ENCODE measurements around the gene GRIK4. TPM values are rescaled to one million over a fixed set of nuclear protein-coding genes. Genes with fewer than 3 reads are reported as not detected.

Gene GRIK4
- total and polyA plus RNA-seq, 12 donors = 0.33 to 4.8 (median 3.0) TPM

GRCh38 chr11:120645639-120646038 is 134.1 kb downstream of the GRIK4 start:
- no peak for DNase-seq
- no peak for TF ChIP-seq CTCF (IDR thresholded peaks at IDR 0.05)
- TF ChIP-seq POLR2A (IDR thresholded peaks at IDR 0.05) = no peak
- no peaks in the 10 kb centered on the region for H3K27me3 ChIP-seq
- peaks cover 0 to 10% of the 10 kb centered on the region in 2 donors for H3K4me1 ChIP-seq (replicated peaks in 1 of 2)
- no peaks in the 10 kb centered on the region for H3K36me3 ChIP-seq (replicated peaks in 1 of 2)
- no peaks in the 10 kb centered on the region for H3K9me3 ChIP-seq (replicated peaks in 1 of 3)
- intact Hi-C loops (cut with DNase I) = no loop called here
- H3K4me3 ChIP-seq = no peak overlapping the region
- WGBS, 4 donors = 53 to 65% (median 60%) methylated on average over 11 to 12 of the region's 12 CpGs
- H3K27ac ChIP-seq = no peak overlapping the region

GRCh38 chr11:120646206-120646605 is 134.7 kb downstream of the GRIK4 start:
- no peak for DNase-seq
- Histone ChIP-seq H3K4me3 (no peak overlapping the region), H3K36me3 (replicated peaks in 1 of 2) (no peaks in the 10 kb centered on the region), H3K27ac (no peak overlapping the region), H3K27me3 (no peaks in the 10 kb centered on the region), H3K9me3 (replicated peaks in 1 of 3) (no peaks in the 10 kb centered on the region), H3K4me1 (replicated peaks in 1 of 2) (peaks cover 0 to 6% of the 10 kb centered on the region in 2 donors)
- intact Hi-C loops (cut with DNase I) = no loop called here
- 92 to 97% (median 93%) methylated on average over 3 of the region's 3 CpGs for WGBS, 4 donors
- TF ChIP-seq CTCF (IDR thresholded peaks at IDR 0.05) (no peak), POLR2A (IDR thresholded peaks at IDR 0.05) (no peak)

- WGBS, 4 donors = 77 to 96% (median 87%) methylated on average over 7 to 12 of the region's 12 CpGs
- TF ChIP-seq POLR2A (IDR thresholded peaks at IDR 0.05) = no peak
- no peak for TF ChIP-seq CTCF (IDR thresholded peaks at IDR 0.05)
- DNase-seq = no peak
Measured at GRCh38 chr11:120647681-120648080, 136.1 kb downstream of the GRIK4 start.

GRCh38 chr11:120648771-120649170 is 137.2 kb downstream of the GRIK4 start:
- Histone ChIP-seq H3K27ac (no peak overlapping the region), H3K4me3 (no peak overlapping the region), H3K36me3 (replicated peaks in 1 of 2) (no peaks in the 10 kb centered on the region), H3K4me1 (replicated peaks in 1 of 2) (no peaks in the 10 kb centered on the region), H3K9me3 (replicated peaks in 1 of 3) (no peaks in the 10 kb centered on the region), H3K27me3 (no peaks in the 10 kb centered on the region)
- intact Hi-C loops (cut with DNase I) = no loop called here
- no peak for TF ChIP-seq POLR2A (IDR thresholded peaks at IDR 0.05)
- TF ChIP-seq CTCF (IDR thresholded peaks at IDR 0.05) = no peak
- DNase-seq = no peak
- WGBS, 4 donors = 83 to 88% (median 86%) methylated on average over 3 to 6 of the region's 6 CpGs

More at GRCh38 chr11:120647681-120648080, 136.1 kb downstream of the GRIK4 start:
- intact Hi-C loops (cut with DNase I) = no loop called here
- no peaks in the 10 kb centered on the region for H3K9me3 ChIP-seq (replicated peaks in 1 of 3)
- H3K4me3 ChIP-seq = no peak overlapping the region
- no peaks in the 10 kb centered on the region for H3K27me3 ChIP-seq
- H3K36me3 ChIP-seq (replicated peaks in 1 of 2) = no peaks in the 10 kb centered on the region
- H3K4me1 ChIP-seq (replicated peaks in 1 of 2) = no peaks in the 10 kb centered on the region
- H3K27ac ChIP-seq = no peak overlapping the region
